ENCODE data around the gene TIMM23B.
"Not testable (repeated sequence)": the region's sequence is repeated elsewhere in the genome, so short reads cannot be mapped to it uniquely, and the experiment has no call there.

TIMM23B gene, protein sequence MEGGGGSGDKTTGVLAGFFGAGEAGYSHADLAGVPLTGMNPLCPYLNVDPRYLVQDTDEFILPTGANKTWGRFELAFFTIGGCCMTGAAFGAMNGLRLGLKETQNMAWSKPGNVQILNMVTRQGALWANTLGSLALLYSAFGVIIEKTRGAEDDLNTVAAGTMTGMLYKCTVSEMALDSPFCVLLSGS

GRCh38 chr10:49941447-49942338 is at the start of gene TIMM23B, which contains the start of gene PARG:
TSS of gene TIMM23B (plus strand) at chr10:49942053. CDS start at chr10:49942195, 142 bp downstream.
TSS of gene PARG (minus strand) at chr10:49942027. CDS start at chr10:49941725, 302 bp downstream.
- peak; percentile 78 to 83 for DNase-seq

GRCh38 chr10:49899999-49900398 is 41.9 kb upstream of the TIMM23B start:
- not testable (repeated sequence) for DNase-seq

GRCh38 chr10:49900406-49900805 is 41.4 kb upstream of the TIMM23B start:
- not testable (repeated sequence) for DNase-seq

DNA sequence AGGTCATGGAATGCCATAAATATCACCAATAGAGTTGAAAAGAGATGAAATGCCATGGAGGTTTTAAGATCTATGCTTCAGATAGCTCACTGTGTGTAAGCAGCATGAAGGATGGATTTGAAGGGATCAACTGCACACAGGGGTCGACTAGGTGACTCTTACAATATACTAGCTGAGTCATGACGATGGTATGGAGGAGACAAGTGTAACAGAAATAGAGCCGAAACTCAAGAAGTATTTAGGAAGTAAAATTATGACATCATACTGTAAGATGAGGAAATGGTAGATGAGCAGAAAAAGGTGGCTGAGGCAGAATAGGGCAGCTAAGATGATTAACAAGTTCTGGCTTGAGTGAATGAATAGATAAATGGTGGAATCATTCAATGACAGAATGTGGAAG is 38.0 kb upstream of the TIMM23B start:
- DNase-seq, result not testable (repeated sequence)

DNA sequence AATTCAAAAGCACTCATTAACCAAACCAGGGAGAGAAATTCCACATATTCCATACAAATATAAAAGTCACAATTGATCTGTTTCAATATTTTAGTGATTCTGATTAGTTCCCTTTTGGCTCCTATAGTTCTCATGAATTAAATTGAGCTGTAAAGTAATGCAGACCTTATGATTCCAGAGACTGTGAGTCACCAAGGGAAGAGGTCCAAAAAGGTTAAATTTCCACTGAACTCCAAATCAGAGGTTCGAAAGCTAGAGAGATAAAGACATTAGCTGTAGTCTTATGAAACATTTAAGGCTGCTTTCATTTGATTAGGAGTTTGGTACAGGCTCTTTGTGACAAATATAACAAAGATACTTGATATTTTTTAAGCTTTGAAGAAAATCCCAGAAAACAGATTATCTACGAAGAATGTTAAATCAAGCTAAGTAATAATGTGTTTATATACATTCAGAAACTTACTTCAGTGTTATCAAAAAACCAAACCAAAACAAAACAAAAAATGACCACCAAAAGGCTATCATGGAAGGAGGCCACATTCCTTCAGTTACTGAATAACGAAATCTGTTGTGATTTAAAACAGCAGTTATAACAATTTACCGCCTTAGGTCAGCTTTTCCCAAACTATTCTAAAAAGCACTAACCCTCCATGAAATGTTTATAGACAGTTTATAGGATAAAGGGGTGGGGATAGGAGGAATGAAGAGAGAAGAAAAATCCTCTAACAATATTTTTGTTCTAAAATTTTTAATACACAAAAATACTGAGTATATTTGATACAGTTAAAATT is 33.4 kb upstream of the TIMM23B start:
- not testable (repeated sequence) for DNase-seq

- not testable (repeated sequence) for DNase-seq
Observed at GRCh38 chr10:49910295-49910694, 31.6 kb upstream of the TIMM23B start.

- not testable (repeated sequence) for DNase-seq
Observed at GRCh38 chr10:49916451-49916850, 25.4 kb upstream of the TIMM23B start.

GRCh38 chr10:49917927-49918326 is 23.9 kb upstream of the TIMM23B start:
- DNase-seq, result not testable (repeated sequence)

GRCh38 chr10:49922041-49922440 is 19.8 kb upstream of the TIMM23B start:
- not testable (repeated sequence) for DNase-seq

DNA sequence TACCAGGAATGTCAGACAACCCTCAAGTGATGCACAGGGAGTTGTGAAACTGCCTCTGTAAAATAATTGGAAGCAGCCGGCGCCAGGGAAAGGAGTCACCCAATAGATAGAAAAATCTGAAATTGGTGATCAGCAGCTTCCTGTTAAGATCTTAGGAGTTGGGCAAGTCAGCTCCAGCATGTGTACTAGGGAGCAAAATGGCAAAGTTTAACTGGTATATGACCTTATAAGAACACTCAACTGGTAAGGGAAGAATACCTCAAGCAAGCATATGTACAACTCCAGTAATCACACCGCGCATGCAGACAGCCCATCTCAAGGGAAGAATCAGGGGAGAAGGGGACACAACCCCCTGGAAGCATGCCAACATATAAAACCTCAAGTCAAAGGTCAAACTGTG is 18.3 kb upstream of the TIMM23B start:
- DNase-seq, result not testable (repeated sequence)

DNA sequence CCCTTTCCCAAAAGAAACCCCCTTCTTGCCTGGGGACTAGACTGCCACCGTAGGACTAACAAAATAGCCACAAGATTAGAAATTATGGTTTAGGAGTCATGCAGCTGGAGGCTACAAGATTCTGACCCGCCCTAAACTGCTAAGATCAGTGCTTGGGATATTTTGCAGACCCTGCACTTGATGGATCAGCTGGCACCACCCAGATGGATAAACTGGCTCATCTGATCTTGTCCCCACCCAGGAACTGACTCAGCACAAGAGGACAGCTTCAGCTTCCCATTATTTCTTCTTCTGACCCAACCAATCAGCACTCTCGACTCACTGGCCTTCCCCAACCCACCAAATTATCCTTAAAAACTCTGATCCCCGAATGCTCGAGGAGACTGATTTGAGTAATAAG is 10.6 kb upstream of the TIMM23B start:
- not testable (repeated sequence) for DNase-seq

DNA sequence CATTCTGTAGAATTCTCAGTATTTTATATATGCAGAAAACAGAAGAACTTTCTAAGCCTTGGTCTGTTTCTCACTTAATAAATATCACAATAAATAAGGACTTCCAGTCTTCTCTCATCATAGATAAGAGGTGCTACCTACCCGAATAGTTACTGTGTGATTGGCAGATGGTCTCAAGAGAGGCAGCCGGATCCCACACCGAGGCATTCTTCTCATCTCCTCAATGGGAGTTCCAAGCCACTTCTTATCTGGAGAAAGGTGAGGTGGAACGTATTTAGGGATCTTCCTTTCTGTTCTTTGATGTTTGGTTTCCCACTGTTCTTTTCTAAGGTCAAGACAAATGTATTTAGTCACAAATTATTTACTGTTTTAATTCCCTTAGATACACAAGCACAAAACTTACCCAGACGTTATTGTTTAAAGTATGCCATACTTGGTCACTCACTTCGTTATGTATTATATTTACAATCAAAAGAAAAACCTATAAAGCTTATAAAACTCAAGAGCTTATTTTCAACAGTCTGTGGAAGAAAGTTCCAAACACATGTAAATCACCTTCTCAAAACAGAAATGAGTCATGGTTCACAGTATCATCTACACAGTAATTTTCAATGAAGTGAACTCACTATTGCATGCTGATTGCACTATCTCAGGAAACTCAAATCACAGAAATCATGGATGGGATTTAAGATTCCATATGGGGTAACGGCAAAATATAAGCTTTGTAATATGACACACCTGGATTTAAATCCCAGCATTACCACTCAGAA is 9.7 kb upstream of the TIMM23B start:
- not testable (repeated sequence) for DNase-seq

DNA sequence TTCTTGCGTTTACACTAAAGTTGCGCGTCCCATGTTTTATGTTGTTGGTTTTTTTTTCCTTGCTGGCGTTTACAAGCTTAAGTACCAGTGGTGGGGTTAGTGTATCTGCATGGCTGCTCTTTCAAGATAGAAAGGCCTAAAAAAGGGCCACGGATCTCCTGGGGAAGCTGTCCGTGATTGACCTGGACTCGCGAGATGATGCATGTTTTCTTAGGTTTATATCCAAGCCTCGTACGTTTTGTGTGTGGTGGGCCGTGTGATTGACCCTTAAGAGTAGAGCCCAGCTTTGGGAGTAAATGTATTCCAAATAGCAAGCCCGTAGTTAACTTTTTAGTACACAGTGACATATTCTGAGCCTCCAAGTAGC is 469 bp downstream of the TIMM23B start:
- not testable (repeated sequence) for DNase-seq

DNA sequence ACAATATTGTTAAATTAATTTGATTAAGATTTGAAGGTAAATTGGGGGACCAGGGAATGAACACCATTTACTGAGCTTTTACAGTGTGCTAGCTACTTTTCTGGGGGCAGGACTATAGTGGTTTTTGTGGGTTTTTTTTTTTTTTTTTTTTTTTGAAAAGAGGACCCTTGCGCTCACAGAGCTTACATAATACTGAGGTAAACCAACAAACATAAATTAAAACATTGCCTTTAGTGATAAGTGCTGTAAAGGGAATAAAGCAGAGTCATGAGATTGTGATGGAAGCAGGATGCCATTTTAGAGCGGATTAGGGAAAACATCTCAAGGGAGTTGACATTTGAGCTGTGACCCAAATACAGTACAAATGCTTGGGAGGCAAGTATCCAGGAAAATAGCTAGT is 1.8 kb downstream of the TIMM23B start:
- not testable (repeated sequence) for DNase-seq

DNA sequence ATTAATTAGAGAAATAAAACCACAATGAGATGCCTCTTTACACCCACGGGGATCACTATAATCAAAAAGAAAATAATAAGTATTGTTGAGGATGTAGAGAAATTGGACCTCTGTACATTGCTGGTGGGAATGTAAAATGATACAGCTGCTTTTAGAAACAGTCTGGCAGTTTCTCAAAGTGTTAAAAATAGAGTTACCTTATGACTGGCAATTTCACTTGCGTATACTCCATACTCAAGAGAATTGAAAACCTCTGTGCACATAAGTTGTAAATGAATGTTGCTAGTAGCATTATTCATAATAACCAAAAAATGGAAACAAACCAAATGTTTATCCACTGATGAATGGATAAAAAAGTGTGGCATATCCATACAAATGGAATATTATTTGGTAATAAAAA is 6.3 kb downstream of the TIMM23B start:
- not testable (repeated sequence) for DNase-seq

DNA sequence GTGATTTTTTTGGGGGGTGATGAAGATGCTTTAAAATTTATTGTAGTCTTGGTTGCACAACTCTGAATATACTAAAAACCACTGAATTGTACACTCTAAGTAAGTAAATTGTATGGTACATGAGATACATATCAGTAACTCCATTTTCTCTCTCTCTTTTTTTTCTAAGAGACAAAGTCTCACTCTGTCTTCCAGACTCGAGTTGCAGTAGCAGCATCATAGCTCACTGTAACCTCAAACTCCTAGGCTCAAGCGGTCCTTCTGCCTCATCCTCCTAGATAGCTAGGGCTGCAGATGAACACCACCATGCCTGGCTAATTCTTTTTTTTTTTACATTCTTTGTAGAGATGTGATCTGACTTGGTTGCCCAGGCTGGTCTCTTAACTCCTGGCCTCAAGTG is 6.9 kb downstream of the TIMM23B start:
- DNase-seq, result not testable (repeated sequence)

- not testable (repeated sequence) for DNase-seq
Observed at GRCh38 chr10:49952006-49952405, 10.2 kb downstream of the TIMM23B start.

DNA sequence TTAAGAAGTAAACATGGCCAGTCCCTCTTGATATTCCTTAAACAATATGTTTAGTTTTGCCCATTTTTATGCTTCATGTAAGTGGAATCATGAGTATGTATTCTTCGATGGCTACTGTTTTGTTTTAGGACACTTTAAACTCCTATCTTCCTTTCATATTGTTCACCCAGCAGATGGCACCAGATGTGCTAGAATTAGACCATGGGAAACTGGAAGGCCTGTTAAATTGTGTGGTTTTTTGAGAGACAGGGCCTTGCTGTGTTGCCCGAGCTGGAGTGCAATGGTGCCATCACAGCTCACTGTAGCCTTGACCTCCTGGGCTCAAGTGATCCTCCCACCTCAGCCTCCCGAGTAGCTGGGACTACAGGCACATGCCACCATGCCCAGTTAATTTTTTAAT is 11.3 kb downstream of the TIMM23B start:
- DNase-seq, result not testable (repeated sequence)

DNA sequence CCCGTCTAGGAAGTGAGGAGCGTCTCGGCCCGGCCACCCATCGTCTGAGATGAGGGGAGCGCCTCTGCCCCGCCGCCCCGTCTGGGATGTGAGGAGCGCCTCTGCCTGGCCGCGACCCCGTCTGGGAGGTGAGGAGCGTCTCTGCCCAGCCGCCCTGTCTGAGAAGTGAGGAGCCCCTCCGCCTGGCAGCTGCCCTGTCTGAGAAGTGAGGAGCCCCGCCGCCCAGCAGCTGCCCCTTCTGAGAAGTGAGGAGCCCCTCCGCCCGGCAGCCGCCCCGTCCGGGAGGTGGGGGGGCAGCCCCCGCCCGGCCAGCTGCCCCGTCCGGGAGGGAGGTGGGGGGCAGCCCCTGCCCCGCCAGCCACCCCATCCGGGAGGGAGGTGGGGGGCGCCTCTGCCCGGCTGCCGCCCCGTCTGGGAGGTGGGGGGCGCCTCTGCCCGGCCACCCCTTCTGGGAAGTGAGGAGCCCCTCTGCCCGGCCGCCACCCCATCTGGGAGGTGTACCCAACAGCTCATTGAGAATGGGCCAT is 28.5 kb downstream of the TIMM23B start:
- DNase-seq, result not testable (repeated sequence)

DNA sequence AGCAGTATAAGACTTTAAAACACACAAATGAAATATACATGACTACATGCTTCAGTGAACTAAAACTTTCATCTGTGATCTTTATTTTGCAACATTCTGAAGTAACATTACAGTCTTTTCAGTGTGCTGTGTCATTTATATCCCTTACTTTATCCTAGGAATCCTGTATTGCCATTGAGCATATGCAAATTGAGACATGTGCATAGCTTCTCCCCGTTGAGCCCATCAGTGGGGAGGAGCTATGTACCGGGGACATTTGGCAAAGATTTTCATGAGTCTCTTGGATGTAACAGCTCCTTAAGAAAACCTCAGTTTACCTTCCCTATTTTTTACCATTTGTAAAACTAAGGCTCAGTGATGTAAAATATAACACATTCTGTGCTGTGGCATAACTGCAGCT is 29.6 kb downstream of the TIMM23B start:
- DNase-seq, result not testable (repeated sequence)

DNA sequence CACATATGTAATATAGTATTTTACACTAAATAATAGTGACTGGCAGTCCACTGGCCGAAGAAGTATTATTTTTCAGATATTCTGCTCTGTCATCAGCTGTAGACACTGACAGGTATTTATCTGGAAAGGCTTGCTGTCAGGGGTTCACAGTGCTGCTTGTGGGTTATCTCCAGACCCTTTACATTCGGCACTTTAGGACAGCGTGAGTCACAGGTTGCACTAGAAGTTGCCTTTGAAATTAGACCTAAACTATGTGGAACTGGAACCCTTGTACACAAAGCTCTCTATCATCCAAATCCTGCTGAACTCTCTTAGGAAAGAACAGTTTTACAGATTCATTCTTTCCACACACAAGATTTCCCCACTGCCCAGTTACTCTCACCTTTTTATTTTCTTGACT is 30.2 kb downstream of the TIMM23B start:
- not testable (repeated sequence) for DNase-seq

DNA sequence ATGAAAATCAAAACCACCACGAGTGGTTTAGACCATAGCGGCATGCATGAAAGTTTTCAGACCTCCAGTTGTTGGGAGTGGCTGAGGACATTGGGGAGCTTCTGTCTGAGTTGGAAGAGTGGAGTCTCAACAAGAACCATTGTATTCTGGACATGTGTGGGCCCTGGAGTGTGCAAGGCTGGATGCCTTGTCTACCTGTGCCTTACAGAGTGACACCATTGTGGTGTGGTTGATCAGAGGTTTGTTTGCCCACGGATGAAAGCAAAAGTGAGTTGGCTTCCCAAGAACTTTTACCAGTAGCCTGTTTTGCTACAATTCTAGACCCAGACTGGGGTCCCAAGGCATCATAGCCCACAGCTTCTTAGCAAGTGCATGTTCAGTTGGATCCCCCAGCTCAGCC is 35.9 kb downstream of the TIMM23B start:
- not testable (repeated sequence) for DNase-seq

All from CD4-positive, alpha-beta T cell treated with Interleukin-4 for 1 hour (primary cell).